Measurements from ENCODE around the gene TCN1. TPM values are rescaled to one million over a fixed set of nuclear protein-coding genes. Genes with fewer than 3 reads are reported as not detected.

Gene TCN1
- total and polyA plus RNA-seq, 2 of the 8 experiments (the other 6 are each of a cell fraction or from before 2014, with no cell fraction given): not detected

DNA sequence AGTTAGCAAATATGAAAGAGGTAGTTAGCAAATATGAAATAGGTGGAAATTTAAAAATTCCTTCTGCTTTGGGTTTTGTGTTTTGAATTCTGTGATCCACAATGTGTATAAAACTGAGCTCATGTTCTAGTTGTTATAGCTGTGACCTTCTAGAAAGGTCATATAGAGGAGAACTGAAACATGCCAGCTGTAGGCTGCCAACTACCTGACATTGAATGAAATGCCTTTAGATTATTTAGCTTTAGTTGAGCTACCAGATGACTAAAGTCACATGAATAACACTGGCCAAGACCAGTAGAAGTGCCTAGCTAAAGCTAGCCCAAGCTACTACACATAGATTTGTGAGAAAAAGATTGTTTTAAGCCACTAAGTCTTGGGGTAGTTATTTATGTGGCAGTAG, 5.8 kb upstream of the TCN1 start:
- Histone ChIP-seq H4K8ac (ENCODE audit: extremely low read depth, insufficient read depth, low read length) (no peak overlapping the region), H3K4ac (replicated peaks; ENCODE audit: insufficient read length, low read depth, low read length) (no peak overlapping the region), H2BK15ac (ENCODE audit: low read length) (no peak overlapping the region), H3K9ac (replicated peaks in 1 of 4; ENCODE audit: extremely low read depth in 1 of 4, low read depth in 3 of 4, low read length in 3 of 4) (no peak overlapping the region), H2BK120ac (replicated peaks; ENCODE audit: low read depth, low read length) (no peak overlapping the region), H3K4me1 (replicated peaks in 1 of 4; ENCODE audit: control insufficient read depth in 3 of 4, insufficient read depth in 4 of 4, low read length in 3 of 4) (no peaks in the 10 kb centered on the region), H3K23ac (ENCODE audit: insufficient read length) (no peak overlapping the region), H3K27me3 (replicated peaks in 1 of 4; ENCODE audit: control insufficient read depth in 3 of 4, extremely low read depth in 1 of 4, insufficient read depth in 3 of 4, low read length in 3 of 4) (no peaks in the 10 kb centered on the region), H3K4me3 (ENCODE audit: extremely low read depth in 1 of 4, insufficient read depth in 2 of 4, low read depth in 3 of 4, low read length in 4 of 4) (no peak overlapping the region), H3K36me3 (ENCODE audit: control insufficient read depth in 2 of 4, insufficient read depth in 4 of 4, low read length in 3 of 4) (no peaks in the 10 kb centered on the region), H2AFZ (ENCODE audit: low read length) (no peak overlapping the region), H3K79me2 (ENCODE audit: control insufficient read depth in 1 of 2, insufficient read depth in 2 of 2, low read length in 2 of 2) (no peaks in the 10 kb centered on the region), H3K79me1 (ENCODE audit: low read depth, low read length) (no peaks in the 10 kb centered on the region), H3K18ac (ENCODE audit: extremely low read depth, low read length) (no peak overlapping the region), H2BK12ac (ENCODE audit: low read depth, low read length) (no peak overlapping the region), H3K23me2 (ENCODE audit: low read depth, low read length) (no peaks in the 10 kb centered on the region), H3K14ac (ENCODE audit: insufficient read length) (no peak overlapping the region), H4K91ac (replicated peaks; ENCODE audit: insufficient read length, low read length) (no peak overlapping the region), H3K9me3 (ENCODE audit: insufficient read depth in 2 of 2, low read depth in 1 of 2, low read length in 1 of 2) (no peaks in the 10 kb centered on the region; a peak in 1 of 4 replicates), H2BK5ac (ENCODE audit: low read depth, low read length) (no peak overlapping the region), H4K5ac (ENCODE audit: insufficient read length, low read depth, low read length) (no peak overlapping the region), H2BK20ac (ENCODE audit: low read length) (no peak overlapping the region), H3K4me2 (ENCODE audit: insufficient read depth in 1 of 2, low read depth in 2 of 2, low read length in 2 of 2) (no peak overlapping the region), H2AK5ac (ENCODE audit: low read depth, low read length) (no peak overlapping the region), H3K27ac (ENCODE audit: low read depth, low read length) (no peak overlapping the region), H3K56ac (replicated peaks; ENCODE audit: insufficient read length, low read depth, low read length) (no peak overlapping the region), H4K20me1 (replicated peaks in 1 of 2; ENCODE audit: control insufficient read depth in 1 of 2, insufficient read depth in 2 of 2, low read length in 2 of 2) (no peaks in the 10 kb centered on the region)
- ChIA-PET CTCF (ENCODE audit: partially characterized antibody) (interaction anchor here (0.6 to 0.8 kb wide), 3 partner anchors 9 to 339 kb away, joined by 3 to 4 read pairs (median 3); no protein-coding TSS in a partner anchor), POLR2A (ENCODE audit: partially characterized antibody) (no interaction called here)
- no peak for TF ChIP-seq SP2 (IDR thresholded peaks at IDR 0.05; ENCODE audit: low read length)
- TF ChIP-seq EZH2 (IDR thresholded peaks at IDR 0.05; ENCODE audit: low read depth, low read length, severe bottlenecking): no peak
- TF ChIP-seq CEBPB (IDR thresholded peaks at IDR 0.05; ENCODE audit: low read depth, low read length): no peak
- TF ChIP-seq, protein P1, sequence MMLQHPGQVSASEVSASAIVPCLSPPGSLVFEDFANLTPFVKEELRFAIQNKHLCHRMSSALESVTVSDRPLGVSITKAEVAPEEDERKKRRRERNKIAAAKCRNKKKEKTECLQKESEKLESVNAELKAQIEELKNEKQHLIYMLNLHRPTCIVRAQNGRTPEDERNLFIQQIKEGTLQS (IDR thresholded peaks at IDR 0.05; ENCODE audit: insufficient read depth, low read depth, low read length): no peak
- TF ChIP-seq NANOG (IDR thresholded peaks at IDR 0.05; ENCODE audit: insufficient read depth, low read depth, low read length, poor library complexity, severe bottlenecking): no peak
- TF ChIP-seq JUN (IDR thresholded peaks at IDR 0.05; ENCODE audit: low read depth, low read length): no peak
- TF ChIP-seq TBP (IDR thresholded peaks at IDR 0.05; ENCODE audit: low read depth, low read length): no peak
- no peak for TF ChIP-seq MAFK (IDR thresholded peaks at IDR 0.05; ENCODE audit: low read depth, low read length)
- TF ChIP-seq POU5F1 (IDR thresholded peaks at IDR 0.05; ENCODE audit: low read depth, low read length): no peak
- TF ChIP-seq TCF12 (IDR thresholded peaks at IDR 0.05; ENCODE audit: low read depth, low read length): no peak
- TF ChIP-seq, protein P2, sequence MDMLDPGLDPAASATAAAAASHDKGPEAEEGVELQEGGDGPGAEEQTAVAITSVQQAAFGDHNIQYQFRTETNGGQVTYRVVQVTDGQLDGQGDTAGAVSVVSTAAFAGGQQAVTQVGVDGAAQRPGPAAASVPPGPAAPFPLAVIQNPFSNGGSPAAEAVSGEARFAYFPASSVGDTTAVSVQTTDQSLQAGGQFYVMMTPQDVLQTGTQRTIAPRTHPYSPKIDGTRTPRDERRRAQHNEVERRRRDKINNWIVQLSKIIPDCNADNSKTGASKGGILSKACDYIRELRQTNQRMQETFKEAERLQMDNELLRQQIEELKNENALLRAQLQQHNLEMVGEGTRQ (IDR thresholded peaks at IDR 0.05; ENCODE audit: low read length): no peak
- no peak for TF ChIP-seq YY1 (IDR thresholded peaks at IDR 0.05; ENCODE audit: low read depth, low read length)
- no peak for TF ChIP-seq RXRA (IDR thresholded peaks at IDR 0.05; ENCODE audit: insufficient read depth, low read depth, low read length)
- TF ChIP-seq BRCA1 (IDR thresholded peaks at IDR 0.05; ENCODE audit: low read depth, low read length): no peak
- DNase-seq (ENCODE audit: low read depth in 1 of 2, low spot score in 2 of 2) (no peak), FAIRE-seq (no peak)

All from H1 (cell line).